K562 (cell line): Measurements from ENCODE around the gene AMPD1. TPM values are rescaled to one million over a fixed set of nuclear protein-coding genes. Genes with fewer than 3 reads are reported as not detected.

ENCODE experiments used
- ATAC-seq: fragments of 200-7000 bp; cut with Tn5 transposase; 3 replicates; pipeline ENCODE4 v1.9.1; 2020; ENCODE audit warnings: moderate library complexity
- BruUV-seq: library from RNA; stranded (reverse); fragments of 400-500 nt; replicated peaks from 2 replicates; lab custom pipeline; 2021; lab: Mats Ljungman, UMichigan
- CTCF ChIA-PET: fragments of 300-600 bp; formaldehyde crosslinking; extraction: SDS; loops from one replicate; lab custom pipeline; 2021; ENCODE audit warnings: low intra/inter-chr PET ratio; lab: Yijun Ruan, JAX
- POLR2A ChIA-PET: fragments of 300-600, 350-650 bp; sonication (Branson Sonifier 250); formaldehyde crosslinking; extraction: SDS; loops from one replicate; lab custom pipeline; 2021; ENCODE audit warnings: antibody characterized with exemption, inconsistent platforms; lab: Yijun Ruan, JAX
- DNase-seq, 4 experiments: peaks; one replicate each; pipeline versions ENCODE4 v3.0.0 to v3.0.0-alpha.2; 2011 to 2018; ENCODE audit warnings: low spot score in 3 of 4, mixed read lengths in 3 of 4; ENCODE audit errors: extremely low read depth in 1 of 4
- FAIRE-seq: peaks from 2 replicates; lab custom pipeline; 2011; peaks lifted over from hg19 to GRCh38; lab: Jason Lieb, UNC
- H2AFZ ChIP-seq: 2 replicates; pipeline ENCODE4 v1.6.0; 2011; ENCODE audit warnings: low read depth, low read length, control low read depth, inconsistent platforms
- H3K27ac ChIP-seq: fragments of 200-600 bp; 3 replicates; pipeline ENCODE4 v1.8.0; 2011; ENCODE audit warnings: low read depth, mild to moderate bottlenecking, control low read depth, inconsistent platforms, low read length, moderate library complexity, mixed read lengths; ENCODE audit errors: extremely low read depth
- H3K27me3 ChIP-seq, 2 experiments: fragments of 300-600 bp in 1 of 2; 2 replicates in 1 of 2; 3 replicates in 1 of 2; pipeline versions ENCODE4 v1.6.0 to v1.8.0; 2011; ENCODE audit warnings: inconsistent platforms in 2 of 2, low read length in 2 of 2, mild to moderate bottlenecking in 1 of 2, mixed read lengths in 1 of 2, moderate library complexity in 1 of 2; ENCODE audit not compliant: control insufficient read depth in 2 of 2, insufficient read depth in 2 of 2
- H3K36me3 ChIP-seq: fragments of 300-600 bp; 3 replicates; pipeline ENCODE4 v1.8.0; 2011; ENCODE audit warnings: mild to moderate bottlenecking, low read length, inconsistent platforms; ENCODE audit not compliant: control insufficient read depth, insufficient read depth
- H3K4me1 ChIP-seq, 2 experiments: fragments of 200-600 bp in 1 of 2; replicated peaks in 1 of 2; 2 replicates in 1 of 2; 3 replicates in 1 of 2; pipeline versions ENCODE4 v1.5.1 to v1.8.0; 2011; ENCODE audit warnings: inconsistent platforms in 2 of 2, low read length in 2 of 2, mild to moderate bottlenecking in 1 of 2, mixed read lengths in 1 of 2, moderate library complexity in 1 of 2; ENCODE audit not compliant: control insufficient read depth in 2 of 2, insufficient read depth in 2 of 2
- H3K4me2 ChIP-seq: 2 replicates; pipeline ENCODE4 v1.6.1; 2011; ENCODE audit warnings: low read length, control low read depth, inconsistent platforms, mixed read lengths; ENCODE audit not compliant: insufficient read depth
- H3K4me3 ChIP-seq: fragments of 200-600 bp; sonication (generic), shearing (Covaris generic); 2 replicates; pipeline ENCODE4 v1.5.1; 2016; ENCODE audit warnings: control low read depth, inconsistent platforms
- H3K79me2 ChIP-seq: fragments of 200-600 bp; 3 replicates; pipeline ENCODE4 v1.8.0; 2011; ENCODE audit warnings: low read length, inconsistent platforms; ENCODE audit not compliant: control insufficient read depth, insufficient read depth
- H3K9ac ChIP-seq, 2 experiments: 2 replicates each; pipeline versions ENCODE4 v1.6.0 to v1.6.1; 2011; ENCODE audit warnings: low read depth in 2 of 2, low read length in 2 of 2, control low read depth in 1 of 2, inconsistent platforms in 1 of 2, mild to moderate bottlenecking in 1 of 2, mixed read lengths in 1 of 2; ENCODE audit not compliant: insufficient read depth in 1 of 2
- H3K9me1 ChIP-seq: one replicate; pipeline ENCODE4 v1.6.0; 2011; ENCODE audit warnings: inconsistent platforms, mild to moderate bottlenecking, low read length, moderate library complexity; ENCODE audit not compliant: control insufficient read depth, insufficient read depth
- H3K9me3 ChIP-seq: replicated peaks from 2 replicates; pipeline ENCODE4 v1.5.1; 2011; ENCODE audit warnings: low read depth, low read length, inconsistent platforms; ENCODE audit not compliant: control insufficient read depth, insufficient read depth
- H4K20me1 ChIP-seq: replicated peaks from 2 replicates; pipeline ENCODE4 v1.6.1; 2011; ENCODE audit warnings: low read length, inconsistent platforms, mixed read lengths; ENCODE audit not compliant: control insufficient read depth, insufficient read depth
- GTF2B ChIP-seq: IDR thresholded peaks from 2 replicates; pipeline ENCODE4 v1.6.1; 2011; ENCODE audit not compliant: insufficient read length; ENCODE audit errors: extremely low read depth
- HMG20B ChIP-seq: fragments of 250-450 bp; sonication (Bioruptor Pico); IDR thresholded peaks from 2 replicates; pipeline ENCODE4 v1.5.0; 2021; ENCODE audit warnings: mild to moderate bottlenecking
- HOXB6 ChIP-seq: fragments of 250-450 bp; sonication (Bioruptor Pico); IDR thresholded peaks from 2 replicates; pipeline ENCODE4 v1.5.1; 2022; ENCODE audit warnings: mild to moderate bottlenecking, borderline replicate concordance
- IRF1 ChIP-seq: sonication (generic); formaldehyde crosslinking; IDR thresholded peaks from 2 replicates; pipeline ENCODE4 v1.8.0; 2022; ENCODE audit warnings: missing genetic modification reagents, mild to moderate bottlenecking, borderline replicate concordance
- JUND ChIP-seq, 2 experiments: IDR thresholded peaks; 2 replicates in 1 of 2; 3 replicates in 1 of 2; pipeline ENCODE4 v1.6.1; 2011; ENCODE audit warnings: borderline replicate concordance in 2 of 2, low read depth in 2 of 2, low read length in 2 of 2, improper control_type of control experiment in 1 of 2, missing biosample characterization in 1 of 2, missing genetic modification characterization in 1 of 2, missing genetic modification reagents in 1 of 2
- MBD1 ChIP-seq: fragments of 250-450 bp; sonication (Bioruptor Pico); IDR thresholded peaks from 2 replicates; pipeline ENCODE4 v1.8.0; 2022; ENCODE audit warnings: inconsistent platforms
- PPARD ChIP-seq: fragments of 250-450 bp; sonication (Bioruptor Pico); IDR thresholded peaks from 2 replicates; pipeline ENCODE4 v1.8.0; 2022; ENCODE audit warnings: inconsistent platforms, mild to moderate bottlenecking, moderate library complexity
- ZNF79 ChIP-seq: fragments of 250-450 bp; sonication (Bioruptor Pico); IDR thresholded peaks from 2 replicates; pipeline ENCODE4 v1.4.0; 2020; ENCODE audit warnings: low read depth, mild to moderate bottlenecking, moderate library complexity
- WGBS: fragments of 100-300 bp; shearing (Covaris generic); methylation state at CpG from one replicate; pipeline ENCODE4 v1.1.6; 2016; ENCODE audit warnings: low coverage, mixed read lengths; ENCODE audit not compliant: insufficient coverage; ENCODE audit errors: missing lambda C conversion rate; 5-methylcytosine and 5-hydroxymethylcytosine counted together
- in situ Hi-C: fragments of 300-500 bp; cut with MboI; formaldehyde crosslinking; loops from 4 replicates; pipeline ENCODE4 v1.15.0; 2018; ENCODE audit warnings: inconsistent platforms, mixed read lengths
- intact Hi-C: fragments of 100-400 bp; cut with micrococcal nuclease; formaldehyde crosslinking; loops from 2 replicates; pipeline ENCODE4 v1.14.2; 2022
- polyA plus RNA-seq, 8 experiments: library from polyadenylated mRNA; depleted of rRNA in 4 of 8; stranded (reverse) in 5 of 8; unstranded in 3 of 8; fragments of >200 nt; fragmentation: Nextera tagmentation in 2 of 8; fragmentation: Illumina TruSeq in 1 of 8; extraction: Ambion mirVana in 2 of 8; extraction: Trizol in 1 of 8; gene quantifications; 2 replicates each; pipeline versions ENCODE4 v1.2.1 to v1.2.3, GENCODE V29; 2011 to 2014; ENCODE audit warnings: inconsistent platforms in 1 of 8, missing spikeins in 1 of 8
- total RNA-seq, 7 experiments: library from RNA; depleted of rRNA in 6 of 7; stranded (reverse); fragments of >200 nt in 6 of 7; fragmentation: Illumina TruSeq in 2 of 7; extraction: Trizol in 2 of 7; gene quantifications; 2 replicates each; pipeline versions ENCODE4 v1.2.1 to v1.2.3, GENCODE V29; 2011 to 2021; ENCODE audit warnings: low replicate concordance in 1 of 7

Gene AMPD1
- total and polyA plus RNA-seq, 9 of the 15 experiments (the other 6 are each of a cell fraction or from before 2014, with no cell fraction given): 0.04 to 0.17 TPM; not detected in 7

- TF ChIP-seq IRF1 (CRISPR knock-in tag): no peak
- TF ChIP-seq PPARD: no peak
- TF ChIP-seq HMG20B (CRISPR knock-in tag): no peak
- no peak for TF ChIP-seq JUND (IDR thresholded peaks at IDR 0.05; ENCODE audit: borderline replicate concordance, low read depth, low read length)
- TF ChIP-seq JUND (tag; IDR thresholded peaks at IDR 0.05; ENCODE audit: borderline replicate concordance, low read depth, low read length): no peak
- no peak for TF ChIP-seq MBD1 (CRISPR knock-in tag)
Observed at GRCh38 chr1:114712977-114713376, 17.6 kb upstream of the AMPD1 start (continued).

- peaks cover 85% of the 10 kb centered on the region for H3K36me3 ChIP-seq
Observed at GRCh38 chr1:114710360-114710759, 15.0 kb upstream of the AMPD1 start.

More at GRCh38 chr1:114710360-114710759, 15.0 kb upstream of the AMPD1 start:
- TF ChIP-seq HOXB6 (CRISPR knock-in tag): no peak
- no peak for TF ChIP-seq GTF2B
- no peak for TF ChIP-seq ZNF79 (CRISPR knock-in tag)
- Histone ChIP-seq H3K4me1 (peaks cover 0 to under 1% of the 10 kb centered on the region in 2 experiments; a peak in 1 of 5 replicates), H3K27me3 (no peaks in the 10 kb centered on the region), H3K4me3 (no peak overlapping the region), H3K4me2 (no peak overlapping the region), H2AFZ (no peak overlapping the region), H3K79me2 (peaks cover 18% of the 10 kb centered on the region), H3K9me1 (no peaks in the 10 kb centered on the region), H4K20me1 (no peaks in the 10 kb centered on the region), H3K27ac (no peak overlapping the region), H3K9me3 (no peaks in the 10 kb centered on the region), H3K9ac (no peak overlapping the region)
- in situ Hi-C loops (no loop called here), intact Hi-C loops (no loop called here)
- 98% methylated on average over 3 of the region's 3 CpGs for WGBS
- FAIRE-seq (no peak), ATAC-seq (no peak), DNase-seq (no peak)
- BruUV-seq: no TSS peak
- ChIA-PET CTCF (no interaction called here), POLR2A (interaction anchor here (0.8 to 3.0 kb wide), 4 partner anchors 11 to 37 kb away, joined by 3 to 12 read pairs (median 4); partner anchors contain the start of gene AMPD1)
